HEK293 (cell line): ENCODE measurements around the gene AKNA.
A peak's percentile ranks its signal among the peaks of the same experiment; 100 is the strongest.

Source experiments
- CTCF ChIA-PET: fragments of 350-600 bp; formaldehyde crosslinking; extraction: SDS; loops from one replicate; lab custom pipeline; 2021; ENCODE audit warnings: antibody characterized with exemption; lab: Yijun Ruan, JAX
- POLR2A ChIA-PET: fragments of 300-600 bp; formaldehyde crosslinking; extraction: SDS; loops from one replicate; lab custom pipeline; 2020; ENCODE audit warnings: antibody characterized with exemption, inconsistent platforms; lab: Yijun Ruan, JAX
- H3K27ac ChIP-seq: fragments of 200-500 bp; sonication (Bioruptor generic); 2 replicates; pipeline ENCODE4 v1.5.1; 2014; ENCODE audit warnings: low read depth, low read length, control low read depth, inconsistent platforms; ENCODE audit errors: extremely low read depth
- H3K36me3 ChIP-seq, 2 experiments: fragments of 200-500 bp in 1 of 2; sonication (Bioruptor generic) in 1 of 2; 1 replicate in 1 of 2; 2 replicates in 1 of 2; pipeline ENCODE4 v1.5.1; 2014 to 2017; ENCODE audit warnings: inconsistent platforms in 2 of 2, low read length in 2 of 2; ENCODE audit not compliant: control insufficient read depth in 2 of 2, insufficient read depth in 1 of 2
- H3K4me1 ChIP-seq: fragments of 200-500 bp; sonication (Bioruptor generic); 2 replicates; pipeline ENCODE4 v1.5.1; 2014; ENCODE audit warnings: mild to moderate bottlenecking, low read length, inconsistent platforms; ENCODE audit not compliant: control insufficient read depth, insufficient read depth
- H3K4me3 ChIP-seq: 2 replicates; pipeline ENCODE4 v1.5.1; 2011; ENCODE audit warnings: low read depth, mild to moderate bottlenecking, control low read depth, low read length, moderate library complexity
- H3K9me3 ChIP-seq: fragments of 200-500 bp; sonication (Bioruptor generic); 2 replicates; pipeline ENCODE4 v1.5.1; 2014; ENCODE audit warnings: low read depth, low read length, inconsistent platforms; ENCODE audit not compliant: control insufficient read depth, insufficient read depth
- GLIS1 ChIP-seq: fragments of 450-650 bp; formaldehyde crosslinking; IDR thresholded peaks from 2 replicates; pipeline ENCODE4 v1.5.1; 2016; ENCODE audit warnings: missing biosample characterization, missing genetic modification characterization
- HOXD13 ChIP-seq: sonication (generic); formaldehyde crosslinking; IDR thresholded peaks from 2 replicates; pipeline ENCODE4 v1.8.0; 2022; ENCODE audit warnings: missing genetic modification reagents, borderline replicate concordance
- KLF10 ChIP-seq: fragments of 450-650 bp; IDR thresholded peaks from 2 replicates; pipeline ENCODE4 v1.5.1; 2018; ENCODE audit warnings: missing biosample characterization, mild to moderate bottlenecking, missing genetic modification characterization
- KLF16 ChIP-seq: fragments of 450-650 bp; formaldehyde crosslinking; IDR thresholded peaks from 2 replicates; pipeline ENCODE4 v1.5.1; 2017; ENCODE audit warnings: missing biosample characterization, missing genetic modification characterization
- MYNN ChIP-seq: fragments of 450-650 bp; formaldehyde crosslinking; IDR thresholded peaks from 2 replicates; pipeline ENCODE4 v1.5.1; 2016; ENCODE audit warnings: missing biosample characterization, missing genetic modification characterization, borderline replicate concordance
- SCRT1 ChIP-seq: fragments of 450-650 bp; formaldehyde crosslinking; IDR thresholded peaks from 2 replicates; pipeline ENCODE4 v1.5.1; 2016; ENCODE audit warnings: missing biosample characterization, missing genetic modification characterization, borderline replicate concordance
- ZBTB1 ChIP-seq: fragments of 450-650 bp; formaldehyde crosslinking; IDR thresholded peaks from 2 replicates; pipeline ENCODE4 v1.5.1; 2016; ENCODE audit warnings: missing biosample characterization, missing genetic modification characterization
- ZBTB48 ChIP-seq: fragments of 450-650 bp; formaldehyde crosslinking; IDR thresholded peaks from 2 replicates; pipeline ENCODE4 v1.5.1; 2016; ENCODE audit warnings: missing biosample characterization, missing genetic modification characterization
- ZIC2 ChIP-seq: fragments of 450-650 bp; formaldehyde crosslinking; IDR thresholded peaks from 2 replicates; pipeline ENCODE4 v1.5.1; 2016; ENCODE audit warnings: missing biosample characterization, missing genetic modification characterization
- ZNF138 ChIP-seq: fragments of 450-650 bp; formaldehyde crosslinking; IDR thresholded peaks from 2 replicates; pipeline ENCODE4 v1.5.1; 2016; ENCODE audit warnings: missing biosample characterization, missing genetic modification characterization, borderline replicate concordance
- ZNF169 ChIP-seq: fragments of 450-650 bp; formaldehyde crosslinking; IDR thresholded peaks from 2 replicates; pipeline ENCODE4 v1.5.1; 2016; ENCODE audit warnings: missing biosample characterization, missing genetic modification characterization
- ZNF19 ChIP-seq: fragments of 450-650 bp; formaldehyde crosslinking; IDR thresholded peaks from 2 replicates; pipeline ENCODE4; 2016; ENCODE audit warnings: missing biosample characterization, missing genetic modification characterization, low read depth
- ZNF202 ChIP-seq: fragments of 450-650 bp; formaldehyde crosslinking; IDR thresholded peaks from 2 replicates; pipeline ENCODE4 v1.5.1; 2016; ENCODE audit warnings: missing biosample characterization, missing genetic modification characterization, borderline replicate concordance
- ZNF214 ChIP-seq: fragments of 450-650 bp; formaldehyde crosslinking; IDR thresholded peaks from 2 replicates; pipeline ENCODE4 v1.5.1; 2017; ENCODE audit warnings: missing biosample characterization, mild to moderate bottlenecking, missing genetic modification characterization, borderline replicate concordance
- ZNF223 ChIP-seq: fragments of 450-650 bp; formaldehyde crosslinking; IDR thresholded peaks from 2 replicates; pipeline ENCODE4 v1.5.1; 2016; ENCODE audit warnings: missing biosample characterization, missing genetic modification characterization
- ZNF239 ChIP-seq: fragments of 450-650 bp; formaldehyde crosslinking; IDR thresholded peaks from 2 replicates; pipeline ENCODE4 v1.5.1; 2016; ENCODE audit warnings: missing biosample characterization, missing genetic modification characterization
- ZNF302 ChIP-seq: fragments of 450-650 bp; formaldehyde crosslinking; IDR thresholded peaks from 2 replicates; pipeline ENCODE4 v1.5.1; 2016; ENCODE audit warnings: missing biosample characterization, missing genetic modification characterization, low read depth
- ZNF423 ChIP-seq: fragments of 450-650 bp; formaldehyde crosslinking; IDR thresholded peaks from 2 replicates; pipeline ENCODE4 v1.5.1; 2016; ENCODE audit warnings: missing biosample characterization, missing genetic modification characterization
- ZNF433 ChIP-seq: fragments of 450-650 bp; formaldehyde crosslinking; IDR thresholded peaks from 2 replicates; pipeline ENCODE4 v1.5.1; 2016; ENCODE audit warnings: missing biosample characterization, missing genetic modification characterization, low read depth
- ZNF514 ChIP-seq: fragments of 450-650 bp; formaldehyde crosslinking; IDR thresholded peaks from 2 replicates; pipeline ENCODE4 v1.5.1; 2016; ENCODE audit warnings: missing biosample characterization, missing genetic modification characterization
- ZNF529 ChIP-seq: fragments of 450-650 bp; formaldehyde crosslinking; IDR thresholded peaks from 2 replicates; pipeline ENCODE4 v1.5.1; 2017; ENCODE audit warnings: missing genetic modification characterization, missing biosample characterization; ENCODE audit not compliant: insufficient replicate concordance
- ZNF544 ChIP-seq: fragments of 450-650 bp; formaldehyde crosslinking; IDR thresholded peaks from 2 replicates; pipeline ENCODE4 v1.5.0; 2017; ENCODE audit warnings: missing biosample characterization, missing genetic modification characterization
- ZNF596 ChIP-seq: fragments of 450-650 bp; IDR thresholded peaks from 2 replicates; pipeline ENCODE4 v1.5.0; 2018; ENCODE audit warnings: missing biosample characterization, mild to moderate bottlenecking, missing genetic modification characterization, moderate library complexity
- ZNF621 ChIP-seq: fragments of 450-650 bp; formaldehyde crosslinking; IDR thresholded peaks from 2 replicates; pipeline ENCODE4 v1.5.1; 2017; ENCODE audit warnings: missing biosample characterization, missing genetic modification characterization
- TF ChIP-seq, protein P1 (sequence below): fragments of 450-650 bp; formaldehyde crosslinking; IDR thresholded peaks from 2 replicates; pipeline ENCODE4 v1.5.1; 2016; ENCODE audit warnings: missing biosample characterization, missing genetic modification characterization, borderline replicate concordance
- TF ChIP-seq, protein P2 (sequence below): fragments of 450-650 bp; formaldehyde crosslinking; IDR thresholded peaks from 2 replicates; pipeline ENCODE4 v1.5.1; 2017; ENCODE audit warnings: missing biosample characterization, missing genetic modification characterization
- TF ChIP-seq, protein P3 (sequence below): sonication (generic); formaldehyde crosslinking; IDR thresholded peaks from 2 replicates; pipeline ENCODE4 v1.8.1; 2022; ENCODE audit warnings: mild to moderate bottlenecking, moderate library complexity, missing genetic modification reagents

AKNA gene

DNA sequence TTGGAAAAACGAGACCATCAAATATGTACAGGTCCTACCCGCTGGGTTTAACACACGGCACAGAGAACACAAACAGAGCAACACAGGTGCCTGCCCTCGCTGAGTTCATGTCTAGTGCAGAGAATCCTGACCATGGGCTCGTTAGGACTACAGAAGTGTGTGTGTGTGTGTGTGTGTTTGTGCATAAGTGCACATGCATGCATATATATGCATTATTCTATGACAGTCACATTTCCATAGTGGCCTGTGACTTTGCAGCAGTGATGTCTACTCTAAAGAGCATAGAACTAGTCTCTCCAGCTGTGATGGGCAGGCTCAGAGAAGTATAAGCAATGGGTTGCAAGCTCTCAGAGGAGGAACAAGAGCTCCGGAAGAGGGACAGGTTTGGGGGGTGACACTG, 30.4 kb downstream of the AKNA start:
- Histone ChIP-seq H3K4me1 (no peaks in the 10 kb centered on the region), H3K27ac (no peak overlapping the region), H3K36me3 (peaks cover 0 to 14% of the 10 kb centered on the region in 2 experiments; a peak in 1 of 3 replicates), H3K9me3 (no peaks in the 10 kb centered on the region), H3K4me3 (no peak overlapping the region)
- no peak for TF ChIP-seq HOXD13
- no peak for TF ChIP-seq ZNF514 (tag by site-specific recombination)
- TF ChIP-seq ZNF169 = no peak
- no peak for TF ChIP-seq ZNF19 (tag by site-specific recombination)
- TF ChIP-seq ZNF423 (tag by site-specific recombination) = no peak
- no peak for TF ChIP-seq ZNF214 (tag by site-specific recombination)
- TF ChIP-seq ZBTB1 = no peak
- TF ChIP-seq ZNF433 (tag by site-specific recombination) = no peak
- TF ChIP-seq ZNF596 (tag by site-specific recombination) = no peak
- CTCF ChIA-PET = interaction anchor here (0.7 to 1.2 kb wide), 2 partner anchors 9 to 152 kb away, joined by 3 to 5 read pairs; no protein-coding TSS in a partner anchor
- POLR2A ChIA-PET = no interaction called here

DNA sequence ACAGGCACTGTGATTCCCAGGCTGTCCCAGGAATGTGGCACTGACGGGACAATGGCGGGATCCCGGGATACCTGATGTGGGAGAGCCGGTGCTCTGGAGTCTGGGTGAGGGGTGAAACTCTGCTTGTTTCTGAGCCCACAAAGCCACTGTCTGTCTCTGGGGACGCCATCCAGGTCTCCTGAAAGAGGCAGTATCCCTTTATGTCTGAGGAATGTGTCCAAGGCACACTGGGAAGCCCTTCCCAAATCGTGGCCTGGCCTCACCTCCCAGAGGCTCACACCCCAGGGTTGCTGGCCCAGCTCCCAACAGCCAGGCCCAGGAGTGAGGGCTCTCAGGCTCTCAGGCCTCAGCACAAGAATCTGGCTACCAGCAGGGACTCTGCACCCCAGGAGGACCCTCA, 31.0 kb downstream of the AKNA start:
- no peak overlapping the region for H3K4me3 ChIP-seq
- no peaks in the 10 kb centered on the region for H3K9me3 ChIP-seq
- POLR2A ChIA-PET = no interaction called here
- no peak for TF ChIP-seq ZNF223 (tag by site-specific recombination)
- no peak for TF ChIP-seq MYNN
- TF ChIP-seq GLIS1 (tag by site-specific recombination) = peak; percentile 47
- TF ChIP-seq ZIC2 (tag by site-specific recombination) = peak; percentile 91
- no peak for TF ChIP-seq ZNF302 (tag by site-specific recombination)
- H3K36me3 ChIP-seq = peaks cover 0 to 14% of the 10 kb centered on the region in 2 experiments; a peak in 1 of 3 replicates
- CTCF ChIA-PET = interaction anchor here (0.7 to 1.2 kb wide), 2 partner anchors 10 to 153 kb away, joined by 3 to 5 read pairs; no protein-coding TSS in a partner anchor
- no peaks in the 10 kb centered on the region for H3K4me1 ChIP-seq
- H3K27ac ChIP-seq = no peak overlapping the region

DNA sequence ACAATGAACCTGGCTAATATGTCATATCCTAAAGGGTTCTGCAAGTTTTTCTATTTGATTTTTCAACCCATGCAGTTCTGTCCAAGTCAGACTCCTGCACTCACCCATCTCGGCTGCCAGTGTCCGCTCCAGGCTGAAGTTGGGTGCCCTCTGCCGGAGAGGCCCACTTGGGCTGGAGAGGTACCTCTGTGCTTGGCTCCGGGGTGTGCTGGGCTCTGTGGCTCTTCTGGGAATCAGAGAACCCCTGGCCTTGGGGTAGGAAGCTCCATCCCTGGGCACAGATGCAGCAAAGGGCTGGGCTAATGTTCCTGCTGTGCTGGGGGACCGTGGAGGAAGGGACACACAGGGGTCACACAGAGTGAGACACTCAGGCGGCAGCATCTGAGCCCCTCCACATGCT, 32.0 kb downstream of the AKNA start:
- TF ChIP-seq ZNF621 (tag by site-specific recombination) = no peak
- TF ChIP-seq ZNF529 = no peak
- no peak for TF ChIP-seq ZNF138 (tag by site-specific recombination)
- no peak for TF ChIP-seq ZNF202 (tag by site-specific recombination)
- no peak for TF ChIP-seq GLIS1 (tag by site-specific recombination)
- TF ChIP-seq ZNF514 (tag by site-specific recombination) = no peak
- H3K4me3 ChIP-seq = no peak overlapping the region
- POLR2A ChIA-PET = no interaction called here
- CTCF ChIA-PET = interaction anchor here (0.6 to 1.2 kb wide), 3 partner anchors 11 to 166 kb away, joined by 3 to 4 read pairs (median 3); no protein-coding TSS in a partner anchor
- H3K36me3 ChIP-seq = peaks cover 0 to 14% of the 10 kb centered on the region in 2 experiments; a peak in 1 of 3 replicates
- H3K9me3 ChIP-seq = no peaks in the 10 kb centered on the region
- H3K4me1 ChIP-seq = no peaks in the 10 kb centered on the region
- H3K27ac ChIP-seq = no peak overlapping the region

DNA sequence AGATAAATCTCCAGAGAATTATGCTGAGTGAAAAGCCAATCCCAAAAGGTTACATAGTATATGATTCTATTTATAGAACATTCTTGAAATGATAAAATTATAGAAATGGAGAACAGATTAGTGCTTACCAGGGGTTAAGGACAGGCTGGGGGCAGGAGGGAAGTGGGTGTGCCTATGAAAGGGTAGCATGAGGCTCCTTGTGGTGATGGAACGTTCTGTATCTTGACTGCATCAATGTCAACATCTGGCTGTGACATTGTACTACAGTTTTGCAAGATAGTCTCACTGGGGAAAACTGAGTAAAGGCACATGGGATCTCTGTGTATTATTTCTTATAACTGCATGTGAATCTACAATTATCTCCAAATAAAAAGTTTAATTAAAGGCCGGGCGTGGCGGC, 35.9 kb downstream of the AKNA start:
- TF ChIP-seq KLF10 (tag by site-specific recombination) (no peak), ZNF544 (tag by site-specific recombination) (no peak), SCRT1 (no peak), KLF16 (tag by site-specific recombination) (no peak), ZBTB48 (tag by site-specific recombination) (no peak), ZNF239 (tag by site-specific recombination) (no peak)
- TF ChIP-seq, protein P1, sequence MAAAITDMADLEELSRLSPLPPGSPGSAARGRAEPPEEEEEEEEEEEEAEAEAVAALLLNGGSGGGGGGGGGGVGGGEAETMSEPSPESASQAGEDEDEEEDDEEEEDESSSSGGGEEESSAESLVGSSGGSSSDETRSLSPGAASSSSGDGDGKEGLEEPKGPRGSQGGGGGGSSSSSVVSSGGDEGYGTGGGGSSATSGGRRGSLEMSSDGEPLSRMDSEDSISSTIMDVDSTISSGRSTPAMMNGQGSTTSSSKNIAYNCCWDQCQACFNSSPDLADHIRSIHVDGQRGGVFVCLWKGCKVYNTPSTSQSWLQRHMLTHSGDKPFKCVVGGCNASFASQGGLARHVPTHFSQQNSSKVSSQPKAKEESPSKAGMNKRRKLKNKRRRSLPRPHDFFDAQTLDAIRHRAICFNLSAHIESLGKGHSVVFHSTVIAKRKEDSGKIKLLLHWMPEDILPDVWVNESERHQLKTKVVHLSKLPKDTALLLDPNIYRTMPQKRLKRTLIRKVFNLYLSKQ (tag by site-specific recombination) = no peak
- TF ChIP-seq, protein P2, sequence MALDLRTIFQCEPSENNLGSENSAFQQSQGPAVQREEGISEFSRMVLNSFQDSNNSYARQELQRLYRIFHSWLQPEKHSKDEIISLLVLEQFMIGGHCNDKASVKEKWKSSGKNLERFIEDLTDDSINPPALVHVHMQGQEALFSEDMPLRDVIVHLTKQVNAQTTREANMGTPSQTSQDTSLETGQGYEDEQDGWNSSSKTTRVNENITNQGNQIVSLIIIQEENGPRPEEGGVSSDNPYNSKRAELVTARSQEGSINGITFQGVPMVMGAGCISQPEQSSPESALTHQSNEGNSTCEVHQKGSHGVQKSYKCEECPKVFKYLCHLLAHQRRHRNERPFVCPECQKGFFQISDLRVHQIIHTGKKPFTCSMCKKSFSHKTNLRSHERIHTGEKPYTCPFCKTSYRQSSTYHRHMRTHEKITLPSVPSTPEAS = no peak
- TF ChIP-seq, protein P3, sequence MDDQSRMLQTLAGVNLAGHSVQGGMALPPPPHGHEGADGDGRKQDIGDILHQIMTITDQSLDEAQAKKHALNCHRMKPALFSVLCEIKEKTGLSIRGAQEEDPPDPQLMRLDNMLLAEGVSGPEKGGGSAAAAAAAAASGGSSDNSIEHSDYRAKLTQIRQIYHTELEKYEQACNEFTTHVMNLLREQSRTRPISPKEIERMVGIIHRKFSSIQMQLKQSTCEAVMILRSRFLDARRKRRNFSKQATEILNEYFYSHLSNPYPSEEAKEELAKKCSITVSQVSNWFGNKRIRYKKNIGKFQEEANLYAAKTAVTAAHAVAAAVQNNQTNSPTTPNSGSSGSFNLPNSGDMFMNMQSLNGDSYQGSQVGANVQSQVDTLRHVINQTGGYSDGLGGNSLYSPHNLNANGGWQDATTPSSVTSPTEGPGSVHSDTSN (CRISPR knock-in tag) = no peak
- Histone ChIP-seq H3K27ac (no peak overlapping the region), H3K4me3 (no peak overlapping the region), H3K36me3 (no peaks in the 10 kb centered on the region), H3K9me3 (no peaks in the 10 kb centered on the region), H3K4me1 (peaks cover 8% of the 10 kb centered on the region)
- CTCF ChIA-PET = interaction anchor here (0.6 to 4.0 kb wide), 5 partner anchors 13 to 309 kb away, joined by 3 to 17 read pairs (median 4); no protein-coding TSS in a partner anchor
- POLR2A ChIA-PET = no interaction called here
